GM12878 (cell line): ENCODE measurements around the gene RPS8. TPM values are rescaled to one million over a fixed set of nuclear protein-coding genes. Genes with fewer than 3 reads are reported as not detected.

Experiments used
- FOS ChIP-seq: IDR thresholded peaks from 3 replicates; pipeline ENCODE4 v1.6.1; 2011; ENCODE audit warnings: borderline replicate concordance; ENCODE audit not compliant: insufficient read length; ENCODE audit errors: extremely low read depth
- JUND ChIP-seq: IDR thresholded peaks from 2 replicates; pipeline ENCODE4 v1.6.1; 2012; ENCODE audit warnings: low read depth, mild to moderate bottlenecking, low read length, improper control_type of control experiment, moderate library complexity
- RB1 ChIP-seq: fragments of 450-650 bp; formaldehyde crosslinking; IDR thresholded peaks from 2 replicates; pipeline ENCODE4 v1.6.1; 2017; ENCODE audit warnings: mild to moderate bottlenecking, borderline replicate concordance
- RFX5 ChIP-seq: IDR thresholded peaks from 2 replicates; pipeline ENCODE4 v1.6.1; 2011; ENCODE audit warnings: low read depth, low read length, improper control_type of control experiment
- SIX5 ChIP-seq: IDR thresholded peaks from 2 replicates; pipeline ENCODE4 v1.6.1; 2011; ENCODE audit warnings: mild to moderate bottlenecking, low read depth, low read length, moderate library complexity; ENCODE audit not compliant: severe bottlenecking
- SPI1 ChIP-seq: IDR thresholded peaks from 2 replicates; pipeline ENCODE4 v1.6.1; 2011; ENCODE audit warnings: low read depth, mild to moderate bottlenecking, low read length, moderate library complexity, borderline replicate concordance; ENCODE audit not compliant: insufficient read depth
- TCF12 ChIP-seq: IDR thresholded peaks from 2 replicates; pipeline ENCODE4 v1.6.1; 2011; ENCODE audit warnings: low read depth, mild to moderate bottlenecking, low read length
- ZNF384 ChIP-seq: IDR thresholded peaks from 2 replicates; pipeline ENCODE4 v1.6.1; 2012; ENCODE audit warnings: low read depth, mild to moderate bottlenecking, low read length, improper control_type of control experiment, borderline replicate concordance
- polyA plus RNA-seq, 11 experiments: library from polyadenylated mRNA; depleted of rRNA in 4 of 11; unstranded in 6 of 11; stranded (reverse) in 5 of 11; fragments of >200 nt; fragmentation: Nextera tagmentation in 4 of 11; fragmentation: Illumina TruSeq in 1 of 11; extraction: Ambion mirVana in 4 of 11; extraction: Trizol in 1 of 11; gene quantifications; 1 replicate in 1 of 11; 2 replicates in 10 of 11; pipeline versions ENCODE4 v1.2.1 to v1.2.3, GENCODE V29; 2011 to 2016; ENCODE audit warnings: inconsistent platforms in 2 of 11, missing spikeins in 2 of 11, low read depth in 1 of 11
- total RNA-seq, 4 experiments: library from RNA; depleted of rRNA in 3 of 4; stranded (reverse); fragments of >200 nt in 3 of 4; fragmentation: Illumina TruSeq in 1 of 4; extraction: Trizol in 1 of 4; gene quantifications; 2 replicates each; pipeline versions ENCODE4 v1.2.1 to v1.2.3, GENCODE V29; 2013 to 2021
- TF ChIP-seq, protein P1 (sequence below): IDR thresholded peaks from 2 replicates; pipeline ENCODE4 v1.6.1; 2012; ENCODE audit warnings: mild to moderate bottlenecking, low read depth, low read length
- TF ChIP-seq, protein P2 (sequence below): IDR thresholded peaks from 2 replicates; pipeline ENCODE4 v1.6.1; 2012; ENCODE audit warnings: low read depth, low read length, improper control_type of control experiment
- TF ChIP-seq, protein P3 (sequence below): IDR thresholded peaks from 2 replicates; pipeline ENCODE4 v1.6.1; 2012; ENCODE audit warnings: improper control_type of control experiment, low read depth, low read length; ENCODE audit not compliant: insufficient replicate concordance
- TF ChIP-seq, protein P4 (sequence below): IDR thresholded peaks from 2 replicates; pipeline ENCODE4 v1.6.1; 2012; ENCODE audit warnings: low read depth, low read length, improper control_type of control experiment
- TF ChIP-seq, protein P5 (sequence below): IDR thresholded peaks from 2 replicates; pipeline ENCODE4 v1.6.1; 2011; ENCODE audit warnings: mild to moderate bottlenecking, low read depth, low read length, moderate library complexity; ENCODE audit not compliant: insufficient replicate concordance

RPS8 gene
- total and polyA plus RNA-seq, 10 of the 15 experiments (the other 5 are each of a cell fraction or from before 2014, with no cell fraction given) = 1,296 to 3,461 (median 2,877) TPM

DNA sequence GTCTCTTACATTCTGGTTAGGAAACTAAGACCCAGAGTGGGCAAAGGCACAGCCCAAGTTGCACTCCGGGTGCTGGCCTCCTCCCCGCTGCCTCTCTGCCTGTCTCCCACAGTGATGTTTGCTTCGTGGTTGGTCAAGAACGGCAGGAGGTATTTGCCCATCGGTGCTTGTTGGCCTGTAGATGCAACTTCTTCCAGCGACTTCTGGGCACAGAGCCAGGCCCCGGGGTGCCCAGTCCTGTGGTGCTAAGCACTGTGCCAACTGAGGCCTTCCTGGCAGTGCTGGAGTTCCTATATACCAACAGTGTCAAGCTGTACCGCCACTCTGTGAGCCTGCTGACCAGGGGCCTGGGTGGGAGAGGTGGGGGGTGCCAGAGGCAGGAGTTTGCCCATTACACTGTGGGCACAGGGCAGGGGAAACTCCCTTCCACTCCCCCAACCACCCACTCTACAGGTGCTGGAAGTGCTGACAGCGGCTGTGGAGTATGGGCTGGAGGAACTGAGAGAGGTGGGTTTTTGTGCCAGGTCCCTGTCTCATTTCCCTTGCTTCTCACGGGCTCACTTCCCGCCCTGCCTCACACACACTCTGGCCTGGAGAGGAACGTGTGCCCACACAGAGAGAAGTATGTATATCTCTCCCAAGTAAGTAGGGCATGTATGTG, 34.9 kb downstream of the RPS8 start (continued):
- TF ChIP-seq, protein P1, sequence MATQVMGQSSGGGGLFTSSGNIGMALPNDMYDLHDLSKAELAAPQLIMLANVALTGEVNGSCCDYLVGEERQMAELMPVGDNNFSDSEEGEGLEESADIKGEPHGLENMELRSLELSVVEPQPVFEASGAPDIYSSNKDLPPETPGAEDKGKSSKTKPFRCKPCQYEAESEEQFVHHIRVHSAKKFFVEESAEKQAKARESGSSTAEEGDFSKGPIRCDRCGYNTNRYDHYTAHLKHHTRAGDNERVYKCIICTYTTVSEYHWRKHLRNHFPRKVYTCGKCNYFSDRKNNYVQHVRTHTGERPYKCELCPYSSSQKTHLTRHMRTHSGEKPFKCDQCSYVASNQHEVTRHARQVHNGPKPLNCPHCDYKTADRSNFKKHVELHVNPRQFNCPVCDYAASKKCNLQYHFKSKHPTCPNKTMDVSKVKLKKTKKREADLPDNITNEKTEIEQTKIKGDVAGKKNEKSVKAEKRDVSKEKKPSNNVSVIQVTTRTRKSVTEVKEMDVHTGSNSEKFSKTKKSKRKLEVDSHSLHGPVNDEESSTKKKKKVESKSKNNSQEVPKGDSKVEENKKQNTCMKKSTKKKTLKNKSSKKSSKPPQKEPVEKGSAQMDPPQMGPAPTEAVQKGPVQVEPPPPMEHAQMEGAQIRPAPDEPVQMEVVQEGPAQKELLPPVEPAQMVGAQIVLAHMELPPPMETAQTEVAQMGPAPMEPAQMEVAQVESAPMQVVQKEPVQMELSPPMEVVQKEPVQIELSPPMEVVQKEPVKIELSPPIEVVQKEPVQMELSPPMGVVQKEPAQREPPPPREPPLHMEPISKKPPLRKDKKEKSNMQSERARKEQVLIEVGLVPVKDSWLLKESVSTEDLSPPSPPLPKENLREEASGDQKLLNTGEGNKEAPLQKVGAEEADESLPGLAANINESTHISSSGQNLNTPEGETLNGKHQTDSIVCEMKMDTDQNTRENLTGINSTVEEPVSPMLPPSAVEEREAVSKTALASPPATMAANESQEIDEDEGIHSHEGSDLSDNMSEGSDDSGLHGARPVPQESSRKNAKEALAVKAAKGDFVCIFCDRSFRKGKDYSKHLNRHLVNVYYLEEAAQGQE = no peak
- TF ChIP-seq, protein P2, sequence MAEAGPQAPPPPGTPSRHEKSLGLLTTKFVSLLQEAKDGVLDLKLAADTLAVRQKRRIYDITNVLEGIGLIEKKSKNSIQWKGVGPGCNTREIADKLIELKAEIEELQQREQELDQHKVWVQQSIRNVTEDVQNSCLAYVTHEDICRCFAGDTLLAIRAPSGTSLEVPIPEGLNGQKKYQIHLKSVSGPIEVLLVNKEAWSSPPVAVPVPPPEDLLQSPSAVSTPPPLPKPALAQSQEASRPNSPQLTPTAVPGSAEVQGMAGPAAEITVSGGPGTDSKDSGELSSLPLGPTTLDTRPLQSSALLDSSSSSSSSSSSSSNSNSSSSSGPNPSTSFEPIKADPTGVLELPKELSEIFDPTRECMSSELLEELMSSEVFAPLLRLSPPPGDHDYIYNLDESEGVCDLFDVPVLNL = no peak
- peak; percentile 90 for TF ChIP-seq TCF12
- TF ChIP-seq RB1 = no peak
- no peak for TF ChIP-seq ZNF384
- no peak for TF ChIP-seq FOS
- no peak for TF ChIP-seq SIX5
- TF ChIP-seq, protein P3, sequence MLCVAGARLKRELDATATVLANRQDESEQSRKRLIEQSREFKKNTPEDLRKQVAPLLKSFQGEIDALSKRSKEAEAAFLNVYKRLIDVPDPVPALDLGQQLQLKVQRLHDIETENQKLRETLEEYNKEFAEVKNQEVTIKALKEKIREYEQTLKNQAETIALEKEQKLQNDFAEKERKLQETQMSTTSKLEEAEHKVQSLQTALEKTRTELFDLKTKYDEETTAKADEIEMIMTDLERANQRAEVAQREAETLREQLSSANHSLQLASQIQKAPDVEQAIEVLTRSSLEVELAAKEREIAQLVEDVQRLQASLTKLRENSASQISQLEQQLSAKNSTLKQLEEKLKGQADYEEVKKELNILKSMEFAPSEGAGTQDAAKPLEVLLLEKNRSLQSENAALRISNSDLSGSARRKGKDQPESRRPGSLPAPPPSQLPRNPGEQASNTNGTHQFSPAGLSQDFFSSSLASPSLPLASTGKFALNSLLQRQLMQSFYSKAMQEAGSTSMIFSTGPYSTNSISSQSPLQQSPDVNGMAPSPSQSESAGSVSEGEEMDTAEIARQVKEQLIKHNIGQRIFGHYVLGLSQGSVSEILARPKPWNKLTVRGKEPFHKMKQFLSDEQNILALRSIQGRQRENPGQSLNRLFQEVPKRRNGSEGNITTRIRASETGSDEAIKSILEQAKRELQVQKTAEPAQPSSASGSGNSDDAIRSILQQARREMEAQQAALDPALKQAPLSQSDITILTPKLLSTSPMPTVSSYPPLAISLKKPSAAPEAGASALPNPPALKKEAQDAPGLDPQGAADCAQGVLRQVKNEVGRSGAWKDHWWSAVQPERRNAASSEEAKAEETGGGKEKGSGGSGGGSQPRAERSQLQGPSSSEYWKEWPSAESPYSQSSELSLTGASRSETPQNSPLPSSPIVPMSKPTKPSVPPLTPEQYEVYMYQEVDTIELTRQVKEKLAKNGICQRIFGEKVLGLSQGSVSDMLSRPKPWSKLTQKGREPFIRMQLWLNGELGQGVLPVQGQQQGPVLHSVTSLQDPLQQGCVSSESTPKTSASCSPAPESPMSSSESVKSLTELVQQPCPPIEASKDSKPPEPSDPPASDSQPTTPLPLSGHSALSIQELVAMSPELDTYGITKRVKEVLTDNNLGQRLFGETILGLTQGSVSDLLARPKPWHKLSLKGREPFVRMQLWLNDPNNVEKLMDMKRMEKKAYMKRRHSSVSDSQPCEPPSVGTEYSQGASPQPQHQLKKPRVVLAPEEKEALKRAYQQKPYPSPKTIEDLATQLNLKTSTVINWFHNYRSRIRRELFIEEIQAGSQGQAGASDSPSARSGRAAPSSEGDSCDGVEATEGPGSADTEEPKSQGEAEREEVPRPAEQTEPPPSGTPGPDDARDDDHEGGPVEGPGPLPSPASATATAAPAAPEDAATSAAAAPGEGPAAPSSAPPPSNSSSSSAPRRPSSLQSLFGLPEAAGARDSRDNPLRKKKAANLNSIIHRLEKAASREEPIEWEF = no peak
- no peak for TF ChIP-seq JUND
- TF ChIP-seq, protein P4, sequence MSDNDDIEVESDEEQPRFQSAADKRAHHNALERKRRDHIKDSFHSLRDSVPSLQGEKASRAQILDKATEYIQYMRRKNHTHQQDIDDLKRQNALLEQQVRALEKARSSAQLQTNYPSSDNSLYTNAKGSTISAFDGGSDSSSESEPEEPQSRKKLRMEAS = no peak; the same call in 1 of the 2 replicates
- TF ChIP-seq, protein P5, sequence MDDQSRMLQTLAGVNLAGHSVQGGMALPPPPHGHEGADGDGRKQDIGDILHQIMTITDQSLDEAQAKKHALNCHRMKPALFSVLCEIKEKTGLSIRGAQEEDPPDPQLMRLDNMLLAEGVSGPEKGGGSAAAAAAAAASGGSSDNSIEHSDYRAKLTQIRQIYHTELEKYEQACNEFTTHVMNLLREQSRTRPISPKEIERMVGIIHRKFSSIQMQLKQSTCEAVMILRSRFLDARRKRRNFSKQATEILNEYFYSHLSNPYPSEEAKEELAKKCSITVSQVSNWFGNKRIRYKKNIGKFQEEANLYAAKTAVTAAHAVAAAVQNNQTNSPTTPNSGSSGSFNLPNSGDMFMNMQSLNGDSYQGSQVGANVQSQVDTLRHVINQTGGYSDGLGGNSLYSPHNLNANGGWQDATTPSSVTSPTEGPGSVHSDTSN = no peak
- no peak for TF ChIP-seq RFX5
- peak; percentile 79 for TF ChIP-seq SPI1
